GM12878 (cell line): ENCODE results near the gene WDFY3.

ENCODE experiments used
- EP300 ChIP-seq, 2 experiments: fragments of 150-350 bp in 1 of 2; IDR thresholded peaks; 2 replicates each; pipeline ENCODE4 v1.6.1; 2011 to 2012; ENCODE audit warnings: low read depth in 2 of 2, low read length in 2 of 2, borderline replicate concordance in 1 of 2, improper control_type of control experiment in 1 of 2, inconsistent platforms in 1 of 2; ENCODE audit not compliant: control insufficient read depth in 1 of 2
- HDGF ChIP-seq: fragments of 450-650 bp; IDR thresholded peaks from 2 replicates; pipeline ENCODE4 v1.6.1; 2016; ENCODE audit warnings: antibody characterized with exemption
- MTA2 ChIP-seq: fragments of 450-650 bp; IDR thresholded peaks from 2 replicates; pipeline ENCODE4 v1.6.1; 2016; ENCODE audit warnings: low read depth, mild to moderate bottlenecking, moderate library complexity
- POLR2A ChIP-seq: IDR thresholded peaks from 2 replicates; pipeline ENCODE4 v1.6.1; 2011; ENCODE audit warnings: low read depth, mild to moderate bottlenecking, low read length
- SP1 ChIP-seq: IDR thresholded peaks from one replicate; pipeline ENCODE4 v1.6.1; 2011; ENCODE audit warnings: low read depth, low read length
- TF ChIP-seq, protein P1 (sequence below), 3 experiments: IDR thresholded peaks in 2 of 3; conservative IDR thresholded peaks in 1 of 3; 2 replicates each; pipeline ENCODE4 v1.5.1; 2011; ENCODE audit warnings: low read depth in 3 of 3, low read length in 3 of 3, mild to moderate bottlenecking in 3 of 3, control low read depth in 2 of 3, moderate library complexity in 2 of 3, inconsistent platforms in 1 of 3, mixed read lengths in 1 of 3; ENCODE audit not compliant: control insufficient read depth in 2 of 3, insufficient read depth in 1 of 3; ENCODE audit errors: extremely low read depth in 1 of 3
- TF ChIP-seq, protein P2 (sequence below): fragments of 450-650 bp; IDR thresholded peaks from 2 replicates; pipeline ENCODE4 v1.6.1; 2016; ENCODE audit warnings: mild to moderate bottlenecking

DNA sequence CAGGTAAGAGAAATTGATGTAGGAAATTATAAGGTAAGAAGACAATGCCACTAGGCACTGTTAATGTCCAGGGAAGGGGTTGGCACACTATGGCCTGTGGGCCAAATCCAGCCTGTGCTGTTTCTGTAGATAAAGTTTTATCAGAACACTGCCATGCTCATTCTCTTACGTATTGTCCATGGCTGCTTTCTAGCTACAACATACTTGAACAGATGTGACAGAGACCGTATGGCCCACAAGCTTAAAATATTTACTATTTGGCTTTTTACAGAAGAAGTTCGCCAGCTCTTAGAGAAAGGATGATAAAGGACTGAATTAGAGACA, 215.6 kb downstream of the WDFY3 start:
- TF ChIP-seq, protein P1, sequence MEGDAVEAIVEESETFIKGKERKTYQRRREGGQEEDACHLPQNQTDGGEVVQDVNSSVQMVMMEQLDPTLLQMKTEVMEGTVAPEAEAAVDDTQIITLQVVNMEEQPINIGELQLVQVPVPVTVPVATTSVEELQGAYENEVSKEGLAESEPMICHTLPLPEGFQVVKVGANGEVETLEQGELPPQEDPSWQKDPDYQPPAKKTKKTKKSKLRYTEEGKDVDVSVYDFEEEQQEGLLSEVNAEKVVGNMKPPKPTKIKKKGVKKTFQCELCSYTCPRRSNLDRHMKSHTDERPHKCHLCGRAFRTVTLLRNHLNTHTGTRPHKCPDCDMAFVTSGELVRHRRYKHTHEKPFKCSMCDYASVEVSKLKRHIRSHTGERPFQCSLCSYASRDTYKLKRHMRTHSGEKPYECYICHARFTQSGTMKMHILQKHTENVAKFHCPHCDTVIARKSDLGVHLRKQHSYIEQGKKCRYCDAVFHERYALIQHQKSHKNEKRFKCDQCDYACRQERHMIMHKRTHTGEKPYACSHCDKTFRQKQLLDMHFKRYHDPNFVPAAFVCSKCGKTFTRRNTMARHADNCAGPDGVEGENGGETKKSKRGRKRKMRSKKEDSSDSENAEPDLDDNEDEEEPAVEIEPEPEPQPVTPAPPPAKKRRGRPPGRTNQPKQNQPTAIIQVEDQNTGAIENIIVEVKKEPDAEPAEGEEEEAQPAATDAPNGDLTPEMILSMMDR (IDR thresholded peaks at IDR 0.05 in 2 of 3, conservative IDR thresholded peaks at IDR 0.05 in 1 of 3; ENCODE audit: control insufficient read depth in 2 of 3, extremely low read depth in 1 of 3, insufficient read depth in 1 of 3, low read depth in 3 of 3, low read length in 3 of 3), result no peak
- TF ChIP-seq POLR2A (no peak), SP1 (no peak), MTA2 (no peak), HDGF (no peak), EP300 (IDR thresholded peaks at IDR 0.05; ENCODE audit: borderline replicate concordance in 1 of 2, control insufficient read depth in 1 of 2, low read depth in 2 of 2, low read length in 2 of 2) (no peak)
- TF ChIP-seq, protein P2, sequence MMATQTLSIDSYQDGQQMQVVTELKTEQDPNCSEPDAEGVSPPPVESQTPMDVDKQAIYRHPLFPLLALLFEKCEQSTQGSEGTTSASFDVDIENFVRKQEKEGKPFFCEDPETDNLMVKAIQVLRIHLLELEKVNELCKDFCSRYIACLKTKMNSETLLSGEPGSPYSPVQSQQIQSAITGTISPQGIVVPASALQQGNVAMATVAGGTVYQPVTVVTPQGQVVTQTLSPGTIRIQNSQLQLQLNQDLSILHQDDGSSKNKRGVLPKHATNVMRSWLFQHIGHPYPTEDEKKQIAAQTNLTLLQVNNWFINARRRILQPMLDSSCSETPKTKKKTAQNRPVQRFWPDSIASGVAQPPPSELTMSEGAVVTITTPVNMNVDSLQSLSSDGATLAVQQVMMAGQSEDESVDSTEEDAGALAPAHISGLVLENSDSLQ, result no peak
